A673 (cell line): ENCODE measurements around the gene GPR161. TPM values are rescaled to one million over a fixed set of nuclear protein-coding genes. Genes with fewer than 3 reads are reported as not detected.

Experiments used
- BruUV-seq: library from RNA; stranded (reverse); fragments of 400-500 nt; replicated peaks from 2 replicates; lab custom pipeline; 2021; lab: Mats Ljungman, UMichigan
- CTCF ChIA-PET: fragments of 300-600 bp; sonication (Branson Sonifier 250); formaldehyde crosslinking; loops from one replicate; lab custom pipeline; 2022; ENCODE audit warnings: antibody characterized with exemption; lab: Charles Lee
- POLR2A ChIA-PET: fragments of 300-600 bp; sonication (Branson Sonifier 250); formaldehyde crosslinking; loops from one replicate; lab custom pipeline; 2022; ENCODE audit warnings: antibody characterized with exemption; ENCODE audit not compliant: low non-redundant PET; lab: Charles Lee
- DNase-seq: peaks from one replicate; pipeline ENCODE4 v3.0.0-alpha.2; 2015; ENCODE audit warnings: low spot score
- H3K27ac ChIP-seq: fragments of 200-600 bp; sonication (generic); 2 replicates; pipeline ENCODE4 v1.5.1; 2016; ENCODE audit warnings: mixed run types, low read depth, mild to moderate bottlenecking, mixed read lengths, antibody characterized with exemption, low read length; ENCODE audit not compliant: poor library complexity, severe bottlenecking
- H3K27me3 ChIP-seq: fragments of 200-600 bp; sonication (generic); replicated peaks from 2 replicates; pipeline ENCODE4 v1.6.1; 2017; ENCODE audit warnings: mixed run types, low read depth, mild to moderate bottlenecking, mixed read lengths, antibody characterized with exemption, low read length; ENCODE audit not compliant: insufficient read depth, poor library complexity
- H3K36me3 ChIP-seq: fragments of 200-600 bp; sonication (generic); 2 replicates; pipeline ENCODE4 v1.6.1; 2016; ENCODE audit warnings: mixed run types, mild to moderate bottlenecking, mixed read lengths, antibody characterized with exemption, low read length; ENCODE audit not compliant: insufficient read depth, poor library complexity, severe bottlenecking
- H3K4me1 ChIP-seq: fragments of 200-600 bp; sonication (generic); 2 replicates; pipeline ENCODE4 v1.6.1; 2017; ENCODE audit warnings: mixed run types, mild to moderate bottlenecking, mixed read lengths, antibody characterized with exemption, low read length; ENCODE audit not compliant: insufficient read depth, poor library complexity, severe bottlenecking
- H3K4me3 ChIP-seq: fragments of 200-600 bp; sonication (generic); 2 replicates; pipeline ENCODE4 v1.5.1; 2016; ENCODE audit warnings: low read depth, mixed run types, mild to moderate bottlenecking, mixed read lengths, low read length; ENCODE audit not compliant: poor library complexity, severe bottlenecking
- H3K9me3 ChIP-seq: fragments of 200-600 bp; sonication (generic); 2 replicates; pipeline ENCODE4 v1.6.1; 2016; ENCODE audit warnings: mixed run types, low read depth, mild to moderate bottlenecking, mixed read lengths, antibody characterized with exemption, low read length; ENCODE audit not compliant: poor library complexity, severe bottlenecking
- EZH2 ChIP-seq: fragments of 200-600 bp; sonication (generic); IDR thresholded peaks from 2 replicates; pipeline ENCODE4 v1.6.1; 2017; ENCODE audit warnings: borderline replicate concordance, low read depth, mild to moderate bottlenecking, mixed read lengths, antibody characterized with exemption, low read length; ENCODE audit not compliant: poor library complexity, severe bottlenecking
- intact Hi-C: fragments of 100-400 bp; cut with micrococcal nuclease; formaldehyde crosslinking; loops from one replicate; pipeline ENCODE4 v1.10.0; 2022; ENCODE audit not compliant: unreplicated experiment
- total RNA-seq: library from RNA; stranded (reverse); gene quantifications from 2 replicates; pipeline ENCODE4 v1.2.3, GENCODE V29; 2021
- TF ChIP-seq, protein P1 (sequence below): fragments of 300-800, 200-600 bp; sonication (generic); conservative IDR thresholded peaks from 2 replicates; pipeline ENCODE4 v1.5.1; 2017; ENCODE audit warnings: low read depth, mild to moderate bottlenecking, antibody characterized with exemption, low read length, moderate library complexity, mixed read lengths

Gene GPR161
- total RNA-seq, 1 experiment from 2014 or later: 17.4 TPM

DNA sequence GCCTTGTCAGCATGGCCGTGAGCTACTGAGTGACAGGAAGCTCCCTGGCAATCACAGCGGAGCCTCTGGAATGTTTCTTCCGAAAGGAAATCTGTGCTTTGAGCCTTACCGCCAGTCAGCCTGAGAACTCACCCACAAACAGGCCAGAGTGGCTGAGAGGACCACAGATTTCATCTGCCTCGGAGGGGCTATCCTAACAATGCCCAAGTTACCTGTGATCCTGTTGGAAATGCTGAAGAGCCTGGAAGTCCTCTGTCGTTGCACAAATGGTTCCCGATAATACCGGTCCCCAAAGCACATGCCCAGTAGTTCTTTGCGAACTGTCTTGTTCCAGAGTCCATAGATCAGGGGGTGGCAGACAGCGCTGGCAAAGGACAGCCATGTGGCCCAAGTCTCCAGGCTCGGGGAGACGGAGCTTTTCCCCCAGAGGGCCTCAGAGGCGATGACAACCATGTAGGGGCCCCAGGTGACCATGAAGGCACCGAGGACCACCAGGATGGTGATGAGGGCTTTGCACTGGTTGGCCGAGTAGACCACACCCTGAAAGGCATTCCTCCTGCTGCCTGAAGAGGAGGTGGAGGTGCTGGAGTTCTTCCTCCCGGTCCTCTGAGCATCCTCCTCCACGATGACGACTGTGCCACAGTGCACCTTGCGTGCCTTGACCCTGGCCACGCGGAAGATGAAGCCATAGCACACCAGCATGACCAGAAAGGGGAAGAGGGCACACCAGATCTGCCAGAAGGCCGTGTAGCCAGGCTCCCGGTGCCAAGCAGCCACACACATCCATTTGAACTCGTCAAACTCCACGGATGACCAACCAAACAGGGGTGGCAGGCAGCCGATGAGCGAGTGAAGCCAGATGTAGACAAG is 40.2 kb downstream of the GPR161 start:
- TF ChIP-seq, protein P1, sequence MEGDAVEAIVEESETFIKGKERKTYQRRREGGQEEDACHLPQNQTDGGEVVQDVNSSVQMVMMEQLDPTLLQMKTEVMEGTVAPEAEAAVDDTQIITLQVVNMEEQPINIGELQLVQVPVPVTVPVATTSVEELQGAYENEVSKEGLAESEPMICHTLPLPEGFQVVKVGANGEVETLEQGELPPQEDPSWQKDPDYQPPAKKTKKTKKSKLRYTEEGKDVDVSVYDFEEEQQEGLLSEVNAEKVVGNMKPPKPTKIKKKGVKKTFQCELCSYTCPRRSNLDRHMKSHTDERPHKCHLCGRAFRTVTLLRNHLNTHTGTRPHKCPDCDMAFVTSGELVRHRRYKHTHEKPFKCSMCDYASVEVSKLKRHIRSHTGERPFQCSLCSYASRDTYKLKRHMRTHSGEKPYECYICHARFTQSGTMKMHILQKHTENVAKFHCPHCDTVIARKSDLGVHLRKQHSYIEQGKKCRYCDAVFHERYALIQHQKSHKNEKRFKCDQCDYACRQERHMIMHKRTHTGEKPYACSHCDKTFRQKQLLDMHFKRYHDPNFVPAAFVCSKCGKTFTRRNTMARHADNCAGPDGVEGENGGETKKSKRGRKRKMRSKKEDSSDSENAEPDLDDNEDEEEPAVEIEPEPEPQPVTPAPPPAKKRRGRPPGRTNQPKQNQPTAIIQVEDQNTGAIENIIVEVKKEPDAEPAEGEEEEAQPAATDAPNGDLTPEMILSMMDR: no peak
- TF ChIP-seq EZH2: no peak
- no peak overlapping the region for H3K4me3 ChIP-seq
- no peaks in the 10 kb centered on the region for H3K36me3 ChIP-seq
- H3K4me1 ChIP-seq: no peaks in the 10 kb centered on the region
- CTCF ChIA-PET: no interaction called here
- BruUV-seq: no TSS peak
- intact Hi-C loops: no loop called here
- H3K27ac ChIP-seq: no peak overlapping the region
- no peak for DNase-seq
- no peaks in the 10 kb centered on the region for H3K27me3 ChIP-seq
- H3K9me3 ChIP-seq: no peaks in the 10 kb centered on the region
- POLR2A ChIA-PET: no interaction called here

- no peaks in the 10 kb centered on the region for H3K36me3 ChIP-seq
- no peak overlapping the region for H3K4me3 ChIP-seq
- CTCF ChIA-PET: interaction anchor here (0.7 kb wide), 1 partner anchor 13 kb away, joined by 5 read pairs; no protein-coding TSS in a partner anchor
- intact Hi-C loops: no loop called here
- H3K4me1 ChIP-seq: no peaks in the 10 kb centered on the region
- TF ChIP-seq, protein P1: no peak
- TF ChIP-seq EZH2: no peak
- POLR2A ChIA-PET: no interaction called here
- H3K9me3 ChIP-seq: no peaks in the 10 kb centered on the region
- no peaks in the 10 kb centered on the region for H3K27me3 ChIP-seq
- no peak overlapping the region for H3K27ac ChIP-seq
- BruUV-seq: no TSS peak
- no peak for DNase-seq
Observed at GRCh38 chr1:168095476-168095875, 41.3 kb downstream of the GPR161 start.

GRCh38 chr1:168093616-168094015 is 43.1 kb downstream of the GPR161 start:
- no peaks in the 10 kb centered on the region for H3K4me1 ChIP-seq
- intact Hi-C loops: no loop called here
- DNase-seq: no peak
- ChIA-PET POLR2A (no interaction called here), CTCF (no interaction called here)
- no peak overlapping the region for H3K27ac ChIP-seq
- BruUV-seq: no TSS peak
- no peaks in the 10 kb centered on the region for H3K36me3 ChIP-seq
- no peaks in the 10 kb centered on the region for H3K27me3 ChIP-seq
- no peak overlapping the region for H3K4me3 ChIP-seq
- TF ChIP-seq, protein P1: no peak
- TF ChIP-seq EZH2: no peak
- no peaks in the 10 kb centered on the region for H3K9me3 ChIP-seq
